Lung (tissue), 12 donors: ENCODE measurements around the gene HCFC1. TPM values are rescaled to one million over a fixed set of nuclear protein-coding genes. Genes with fewer than 3 reads are reported as not detected.

Experiments
- ATAC-seq: fragments of 200-7000 bp; cut with Tn5 transposase; one replicate; pipeline ENCODE4 v1.9.1; 2020; ENCODE audit warnings: moderate number of reproducible peaks; ENCODE audit not compliant: insufficient read depth, low FRiP score
- DNase-seq, 3 donors: peaks; one replicate each; pipeline ENCODE4 v3.0.0-alpha.2; 2013 to 2017
- H3K27ac ChIP-seq, 2 donors: one replicate each; pipeline ENCODE4 v1.5.1; 2013; ENCODE audit warnings: mild to moderate bottlenecking in 2 of 2, moderate library complexity in 2 of 2, control low read depth in 1 of 2, inconsistent platforms in 1 of 2, low read depth in 1 of 2, low read length in 1 of 2
- H3K27me3 ChIP-seq, 3 donors: one replicate each; pipeline ENCODE4 v1.5.1; 2013; ENCODE audit warnings: low read length in 2 of 3; ENCODE audit not compliant: control insufficient read depth in 3 of 3, insufficient read depth in 3 of 3
- H3K36me3 ChIP-seq, 4 donors: one replicate each; pipeline ENCODE4 v1.5.1; 2013; ENCODE audit warnings: low read length in 4 of 4, mild to moderate bottlenecking in 1 of 4, moderate library complexity in 1 of 4; ENCODE audit not compliant: control insufficient read depth in 4 of 4, insufficient read depth in 4 of 4
- H3K4me1 ChIP-seq, 5 donors: one replicate each; pipeline ENCODE4 v1.5.1; 2013; ENCODE audit warnings: low read length in 5 of 5, mild to moderate bottlenecking in 2 of 5, moderate library complexity in 1 of 5; ENCODE audit not compliant: control insufficient read depth in 5 of 5, insufficient read depth in 5 of 5
- H3K4me3 ChIP-seq: one replicate; pipeline ENCODE4 v1.5.1; 2013; ENCODE audit warnings: mild to moderate bottlenecking, control low read depth, moderate library complexity
- H3K9ac ChIP-seq, 2 donors: one replicate each; pipeline ENCODE4 v1.5.1; 2013; ENCODE audit warnings: low read length in 2 of 2, control low read depth in 1 of 2; ENCODE audit not compliant: insufficient read depth in 1 of 2
- H3K9me3 ChIP-seq, 4 donors: one replicate each; pipeline ENCODE4 v1.5.1; 2013; ENCODE audit warnings: low read length in 3 of 4, mild to moderate bottlenecking in 1 of 4, moderate library complexity in 1 of 4; ENCODE audit not compliant: control insufficient read depth in 4 of 4, insufficient read depth in 3 of 4
- CTCF ChIP-seq: IDR thresholded peaks from 2 replicates; pipeline ENCODE4 v1.5.1; 2012; ENCODE audit warnings: mild to moderate bottlenecking; ENCODE audit errors: control extremely low read depth, extremely low read depth
- WGBS, 2 donors: extraction: QIAGEN DNeasy Blood & Tissue Kit; methylation state at CpG; one replicate each; pipeline ENCODE4 v1.1.7; 2013; 5-methylcytosine and 5-hydroxymethylcytosine counted together
- polyA plus RNA-seq, 2 donors: library from polyadenylated mRNA; stranded (reverse); fragments of 200-250 nt; gene quantifications; one replicate each; pipeline ENCODE4 v1.2.1, GENCODE V29; 2013
- total RNA-seq, 2 donors: library from RNA; depleted of rRNA in 1 of 2; stranded (reverse); fragments of >200 nt in 1 of 2; gene quantifications; one replicate each; pipeline ENCODE4 v1.2.1, GENCODE V29; 2014 to 2021
- donor health status: control.
- donor health status: control.
- donor health status: Bipolar disorder and iron deficiency.
- donor health status: healthy.
- donor health status: DM: yes; HTN: yes; CAD: no.

Gene HCFC1
- total and polyA plus RNA-seq, 4 donors, result 10.7 to 59.4 (median 24.1) TPM

- no peak for DNase-seq
- WGBS, 2 donors, result 74 to 91% methylated on average over 6 to 12 of the region's 12 CpGs
- no peaks in the 10 kb centered on the region for H3K27me3 ChIP-seq
- peaks cover 21 to 89% (median 46%) of the 10 kb centered on the region in 4 donors for H3K36me3 ChIP-seq
- H3K27ac ChIP-seq, result no peak overlapping the region
- H3K4me1 ChIP-seq, result no peaks in the 10 kb centered on the region
- no peak for ATAC-seq
- no peak overlapping the region for H3K4me3 ChIP-seq
- H3K9ac ChIP-seq, result no peak overlapping the region
- no peak for TF ChIP-seq CTCF
- H3K9me3 ChIP-seq, result no peaks in the 10 kb centered on the region
Measured at GRCh38 chrX:153955228-153955732, 16.3 kb downstream of the HCFC1 start.

GRCh38 chrX:153954558-153955227 is 16.9 kb downstream of the HCFC1 start:
- no peak for TF ChIP-seq CTCF
- peaks cover 20 to 89% (median 46%) of the 10 kb centered on the region in 4 donors for H3K36me3 ChIP-seq
- WGBS, 2 donors, result 96% methylated on average over 12 to 44 of the region's 44 CpGs
- H3K27ac ChIP-seq, result no peak overlapping the region
- no peak overlapping the region for H3K4me3 ChIP-seq
- peaks cover 0 to 2% (median 0%) of the 10 kb centered on the region in 4 donors for H3K9me3 ChIP-seq
- ATAC-seq (no peak), DNase-seq (no peak)
- peaks cover 0 to 4% (median 2%) of the 10 kb centered on the region in 5 donors for H3K4me1 ChIP-seq
- no peaks in the 10 kb centered on the region for H3K27me3 ChIP-seq
- no peak overlapping the region for H3K9ac ChIP-seq

GRCh38 chrX:153953892-153954557 is 17.6 kb downstream of the HCFC1 start:
- WGBS, 2 donors, result 78 to 89% methylated on average over 25 to 33 of the region's 33 CpGs
- H3K36me3 ChIP-seq, result peaks cover 16 to 86% (median 45%) of the 10 kb centered on the region in 4 donors
- H3K9ac ChIP-seq, result no peak overlapping the region
- H3K4me1 ChIP-seq, result peaks cover 0 to 8% (median 3%) of the 10 kb centered on the region in 5 donors
- no peaks in the 10 kb centered on the region for H3K27me3 ChIP-seq
- H3K4me3 ChIP-seq, result no peak overlapping the region
- H3K9me3 ChIP-seq, result peaks cover 0 to 2% (median 0%) of the 10 kb centered on the region in 4 donors
- no peak for TF ChIP-seq CTCF
- no peak for ATAC-seq
- no peak for DNase-seq
- no peak overlapping the region for H3K27ac ChIP-seq
